ENCODE results near the gene FUT9. TPM values are rescaled to one million over a fixed set of nuclear protein-coding genes. Genes with fewer than 3 reads are reported as not detected.

FUT9 gene
- total and polyA plus RNA-seq, 10 of the 15 experiments (the other 5 are each of a cell fraction or from before 2014, with no cell fraction given): not detected

GRCh38 chr6:96235927-96236326 is 220.2 kb downstream of the FUT9 start (continued):
- TF ChIP-seq ZBTB40 (IDR thresholded peaks at IDR 0.05; ENCODE audit: borderline replicate concordance) (no peak), MTA3 (IDR thresholded peaks at IDR 0.05; ENCODE audit: borderline replicate concordance, low read length) (no peak), NRF1 (conservative IDR thresholded peaks at IDR 0.05; ENCODE audit: low read depth, low read length) (no peak), SP1 (IDR thresholded peaks at IDR 0.05; ENCODE audit: low read depth, low read length) (no peak)

GRCh38 chr6:96236471-96236870 is 220.7 kb downstream of the FUT9 start:
- Histone ChIP-seq H3K9ac (ENCODE audit: control insufficient read depth, insufficient read depth, low read length) (no peak overlapping the region), H3K4me3 (no peak overlapping the region), H3K36me3 (ENCODE audit: control insufficient read depth in 2 of 2, insufficient read depth in 2 of 2, low read length in 1 of 2) (no peaks in the 10 kb centered on the region), H3K4me1 (ENCODE audit: control insufficient read depth, insufficient read depth, low read length) (no peaks in the 10 kb centered on the region), H3K9me3 (replicated peaks; ENCODE audit: control insufficient read depth, insufficient read depth, low read length) (no peaks in the 10 kb centered on the region), H3K79me2 (ENCODE audit: control insufficient read depth, insufficient read depth, low read length) (no peaks in the 10 kb centered on the region), H3K4me2 (ENCODE audit: control insufficient read depth, insufficient read depth) (no peak overlapping the region), H3K27ac (ENCODE audit: control insufficient read depth, insufficient read depth) (no peak overlapping the region), H2AFZ (ENCODE audit: control insufficient read depth, low read depth, low read length) (no peak overlapping the region), H4K20me1 (ENCODE audit: control insufficient read depth, insufficient read depth) (no peaks in the 10 kb centered on the region), H3K27me3 (replicated peaks in 1 of 2; ENCODE audit: control insufficient read depth in 2 of 2, insufficient read depth in 2 of 2, low read length in 1 of 2) (no peaks in the 10 kb centered on the region)
- ChIA-PET CTCF (interaction anchor here (0.8 kb wide), 1 partner anchor 22 kb away, joined by 3 read pairs; no protein-coding TSS in a partner anchor), POLR2A (no interaction called here), RAD21 (ENCODE audit: unreplicated experiment) (no interaction called here), SMC1A (ENCODE audit: uncharacterized antibody, unreplicated experiment) (no interaction called here)
- WGBS (ENCODE audit: insufficient coverage, insufficient replicate concordance, low lambda C conversion rate, missing lambda C conversion rate): 30% methylated on average over 3 of the region's 3 CpGs
- DNase-seq (ENCODE audit: low read depth, low spot score) (no peak), ATAC-seq (no peak), FAIRE-seq (no peak)
- in situ Hi-C loops (cut with MboI) (no loop called here), intact Hi-C loops (cut with micrococcal nuclease; ENCODE audit: unreplicated experiment) (no loop called here)
- no TSS peak for BruUV-seq (replicated peaks)
- TF ChIP-seq PBX3 (IDR thresholded peaks at IDR 0.05; ENCODE audit: insufficient replicate concordance, low read depth, low read length): no peak
- TF ChIP-seq SREBF2 (IDR thresholded peaks at IDR 0.05; ENCODE audit: low read length): no peak
- no peak for TF ChIP-seq PAX5 (IDR thresholded peaks at IDR 0.05; ENCODE audit: borderline replicate concordance, low read depth, low read length)
- no peak for TF ChIP-seq SP1 (IDR thresholded peaks at IDR 0.05; ENCODE audit: low read depth, low read length)
- TF ChIP-seq MXI1 (IDR thresholded peaks at IDR 0.05; ENCODE audit: low read depth, low read length): no peak
- TF ChIP-seq BACH1 (IDR thresholded peaks at IDR 0.05; ENCODE audit: borderline replicate concordance): no peak
- TF ChIP-seq SMC3 (IDR thresholded peaks at IDR 0.05; ENCODE audit: borderline replicate concordance, low read length): no peak
- TF ChIP-seq FOXK2 (IDR thresholded peaks at IDR 0.05): no peak
- no peak for TF ChIP-seq ZSCAN29 (IDR thresholded peaks at IDR 0.05)
- no peak for TF ChIP-seq ZBTB11 (CRISPR knock-in tag; IDR thresholded peaks at IDR 0.05)

Data from GM12878 (cell line).